OCI-LY1 (cell line): ENCODE results near the gene AMPD2.

Experiments used
- CTCF ChIP-seq: fragments of 200-600 bp; sonication (generic), shearing (Covaris generic); IDR thresholded peaks from 2 replicates; pipeline ENCODE4 v1.5.1; 2017; ENCODE audit warnings: mild to moderate bottlenecking, antibody characterized with exemption, low read length, moderate library complexity, mixed read lengths
- EZH2 ChIP-seq: fragments of 200-600 bp; sonication (generic), shearing (Covaris generic); IDR thresholded peaks from 2 replicates; pipeline ENCODE4 v1.8.0; 2017; ENCODE audit warnings: borderline replicate concordance, mixed run types, mild to moderate bottlenecking, antibody characterized with exemption, low read length, moderate library complexity, mixed read lengths

DNA sequence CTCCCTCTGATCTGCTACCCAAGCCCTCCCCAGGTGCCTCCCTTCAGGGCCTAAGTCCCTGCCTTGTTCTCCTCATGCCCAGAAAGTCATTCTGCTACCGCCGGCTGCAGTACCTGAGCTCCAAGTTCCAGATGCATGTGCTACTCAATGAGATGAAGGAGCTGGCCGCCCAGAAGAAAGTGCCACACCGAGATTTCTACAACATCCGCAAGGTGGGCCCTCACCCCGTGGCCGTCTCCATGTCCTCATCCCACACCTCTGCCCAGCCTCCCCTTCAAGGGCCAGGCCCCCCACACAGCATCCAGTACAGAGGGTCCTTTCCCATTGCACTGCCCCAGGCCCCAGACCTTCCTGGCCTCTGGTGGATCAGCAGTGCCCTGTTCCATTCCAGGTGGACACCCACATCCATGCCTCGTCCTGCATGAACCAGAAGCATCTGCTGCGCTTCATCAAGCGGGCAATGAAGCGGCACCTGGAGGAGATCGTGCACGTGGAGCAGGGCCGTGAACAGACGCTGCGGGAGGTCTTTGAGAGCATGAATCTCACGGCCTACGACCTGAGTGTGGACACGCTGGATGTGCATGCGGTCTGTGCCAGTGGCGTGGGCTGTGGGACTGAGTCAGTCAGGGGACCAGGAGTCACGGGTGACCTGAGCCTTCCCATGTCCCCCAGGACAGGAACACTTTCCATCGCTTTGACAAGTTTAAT is 8.2 kb downstream of the AMPD2 start:
- no peak for TF ChIP-seq CTCF
- no peak for TF ChIP-seq EZH2
